Parietal lobe (tissue), 2 donors: ENCODE measurements around the gene LENG9. TPM values are rescaled to one million over a fixed set of nuclear protein-coding genes. Genes with fewer than 3 reads are reported as not detected.

Source experiments
- small RNA-seq: library from RNA; depleted of rRNA; stranded (forward); fragments of <200 nt; gene quantifications from one replicate; pipeline ENCODE3, GENCODE V24; 2014; ENCODE audit warnings: low replicate concordance
- total RNA-seq: library from RNA; depleted of rRNA; stranded (reverse); fragments of >200 nt; gene quantifications from one replicate; pipeline ENCODE4 v1.2.3, GENCODE V29; 2014

LENG9 gene
- 3.4 TPM for total RNA-seq

GRCh38 chr19:54463531-54464043, at the start of gene LENG9:
Gene LENG9 (minus strand): TSS chr19:54463778. CDS start chr19:54463526, 252 bp downstream.

GRCh38 chr19:54502518-54503048, 39.0 kb upstream of the LENG9 start, which contains the start of gene LAIR2:
Gene LAIR2 (plus strand): TSS chr19:54502831. CDS start chr19:54502919, 88 bp downstream.

GRCh38 chr19:54473071-54473891, 9.7 kb upstream of the LENG9 start, which contains the start of gene CDC42EP5:
Gene CDC42EP5 (minus strand): TSS chr19:54473296. CDS start chr19:54465547, 7,749 bp downstream.

GRCh38 chr19:54448774-54449700, 14.5 kb downstream of the LENG9 start, which contains the start of gene LENG8:
Gene LENG8 (plus strand): TSS chr19:54449199. CDS start chr19:54451345, 2,146 bp downstream.

GRCh38 chr19:54415208-54415900, 48.2 kb downstream of the LENG9 start, which contains the start of gene TTYH1:
Gene TTYH1 (plus strand): TSS chr19:54415464. CDS start chr19:54415553, 89 bp downstream.

Small RNAs within 50 kb of the gene (small RNA-seq; reads per million reads assigned to genes)
- gene AC245884.3 = not detected

Other genes with a start within 250 kb of the LENG9 start
- gene LILRB3, start 240.8 kb downstream of the LENG9 start, total RNA-seq = not detected
- gene LILRA6, start 221.0 kb downstream of the LENG9 start, total RNA-seq = not detected
- gene LILRB5, start 206.5 kb downstream of the LENG9 start, total RNA-seq = not detected
- not detected for gene LILRB2, start 182.7 kb downstream of the LENG9 start, total RNA-seq
- 0.63 TPM for gene LILRA5, start 150.6 kb downstream of the LENG9 start, total RNA-seq
- not detected for gene LILRA4, start 124.6 kb downstream of the LENG9 start, total RNA-seq
- 1.3 TPM for gene LAIR1, start 98.8 kb downstream of the LENG9 start, total RNA-seq
- 64.5 TPM for gene TTYH1, start 48.3 kb downstream of the LENG9 start, total RNA-seq
- gene LENG8, start 14.6 kb downstream of the LENG9 start, total RNA-seq = 89.5 TPM
- gene CDC42EP5, start 9.5 kb upstream of the LENG9 start, total RNA-seq = not detected
- not detected for gene LAIR2, start 39.1 kb upstream of the LENG9 start, total RNA-seq
- gene LILRA2, start 110.0 kb upstream of the LENG9 start, total RNA-seq = 0.31 TPM
- gene LILRA1, start 129.9 kb upstream of the LENG9 start, total RNA-seq = not detected
- gene LILRB1, start 166.7 kb upstream of the LENG9 start, total RNA-seq = not detected
- 0.94 TPM for gene LILRB4, start 199.2 kb upstream of the LENG9 start, total RNA-seq